HK-2 (cell line): ENCODE results near the gene TENM4.

Experiments
- DNase-seq: peaks from one replicate; pipeline ENCODE4 v3.0.0-alpha.2; 2018; ENCODE audit not compliant: unreplicated experiment

Gene TENM4

DNA sequence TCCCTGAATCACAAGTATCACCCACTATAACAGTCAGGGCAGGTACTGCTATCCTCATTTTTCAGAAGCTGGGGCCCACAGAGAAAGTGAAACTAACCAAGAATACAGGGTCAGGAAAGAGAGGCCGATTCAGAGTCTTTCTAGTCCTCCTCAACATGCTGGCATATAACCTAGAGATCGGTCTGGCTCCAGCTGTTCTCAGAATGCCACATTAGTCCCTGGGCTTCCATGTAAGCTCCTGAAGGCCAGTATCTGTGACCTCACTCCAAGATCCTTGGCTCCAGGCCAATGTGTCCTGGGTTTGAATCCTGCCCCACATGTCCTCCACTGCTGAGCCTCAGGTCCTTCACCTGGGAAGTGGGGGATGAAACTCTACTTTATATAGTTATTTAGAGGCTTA lies 50.4 kb downstream of the TENM4 start:
- DNase-seq: no peak

DNA sequence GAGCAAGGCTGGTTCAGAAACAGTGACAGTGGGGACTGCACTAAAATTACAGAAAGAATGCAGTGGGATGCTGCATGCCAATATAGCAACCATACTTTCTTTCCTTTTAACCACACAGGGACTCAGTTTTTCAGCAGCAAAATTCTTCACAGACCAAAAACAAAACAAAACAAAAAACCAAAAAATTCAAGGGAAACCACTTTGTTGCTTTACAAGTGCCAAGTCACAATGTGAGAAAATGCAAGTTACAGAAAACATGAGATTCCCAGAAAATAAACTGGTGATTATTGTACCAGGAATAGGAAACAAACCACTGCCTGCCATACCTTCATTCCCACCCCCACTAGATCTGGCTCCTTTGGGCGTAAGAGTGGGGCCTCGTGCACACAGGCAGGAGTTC lies 52.6 kb downstream of the TENM4 start:
- no peak for DNase-seq

DNA sequence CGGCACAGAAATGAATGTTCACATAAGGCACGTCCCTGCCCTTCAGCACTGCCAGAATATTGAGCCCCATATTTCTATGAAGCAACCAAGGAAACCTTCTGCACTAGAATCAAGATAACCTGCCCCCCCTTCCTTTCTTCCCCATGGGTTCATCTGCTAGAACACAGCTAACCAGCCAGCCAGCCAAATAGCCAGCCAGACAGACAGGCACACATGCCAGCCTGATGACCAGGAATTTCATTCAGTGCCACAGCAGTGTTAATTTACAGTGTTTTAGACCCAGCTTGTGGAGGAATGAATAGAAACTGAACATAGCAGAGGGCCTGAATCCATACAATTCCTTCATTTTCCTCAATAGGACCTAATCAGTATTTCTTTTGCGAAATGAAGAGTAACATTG lies 57.0 kb downstream of the TENM4 start:
- DNase-seq: no peak

DNA sequence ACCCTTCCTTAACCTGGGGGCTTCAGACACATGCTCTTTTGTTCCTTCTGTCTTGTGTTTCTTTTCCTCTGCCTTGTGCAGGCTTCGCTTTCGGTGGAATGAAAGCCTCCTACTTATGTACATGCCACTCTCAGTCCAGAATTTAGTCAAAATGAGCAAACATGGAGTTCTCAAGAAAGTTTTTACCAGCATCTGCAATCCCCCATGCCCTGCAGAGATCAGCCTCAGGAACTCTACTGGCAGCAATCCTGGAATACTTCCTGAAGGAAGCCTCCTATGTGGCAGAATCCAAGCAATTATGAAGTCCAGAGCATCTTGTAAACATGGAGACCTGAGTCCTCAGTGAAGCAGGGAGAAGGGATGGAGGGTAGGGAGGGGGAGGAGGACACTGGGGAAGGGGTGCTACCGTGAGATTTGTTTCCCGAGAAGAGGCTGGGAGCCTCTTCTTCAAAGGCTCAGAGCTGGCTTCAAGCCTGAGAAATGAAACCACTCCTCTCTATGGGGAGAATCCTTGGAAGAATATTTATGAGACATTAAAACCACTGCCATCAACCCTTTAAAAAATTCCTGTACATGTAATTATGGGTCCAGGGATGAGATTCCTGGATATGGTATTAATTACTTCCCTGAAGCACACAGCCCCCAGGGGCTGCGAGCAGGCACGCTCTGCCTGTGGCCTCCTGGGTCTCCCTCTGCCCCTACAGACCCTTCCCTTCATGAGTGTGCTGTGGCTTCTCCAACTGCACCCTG lies 58.4 kb downstream of the TENM4 start:
- DNase-seq: no peak

DNA sequence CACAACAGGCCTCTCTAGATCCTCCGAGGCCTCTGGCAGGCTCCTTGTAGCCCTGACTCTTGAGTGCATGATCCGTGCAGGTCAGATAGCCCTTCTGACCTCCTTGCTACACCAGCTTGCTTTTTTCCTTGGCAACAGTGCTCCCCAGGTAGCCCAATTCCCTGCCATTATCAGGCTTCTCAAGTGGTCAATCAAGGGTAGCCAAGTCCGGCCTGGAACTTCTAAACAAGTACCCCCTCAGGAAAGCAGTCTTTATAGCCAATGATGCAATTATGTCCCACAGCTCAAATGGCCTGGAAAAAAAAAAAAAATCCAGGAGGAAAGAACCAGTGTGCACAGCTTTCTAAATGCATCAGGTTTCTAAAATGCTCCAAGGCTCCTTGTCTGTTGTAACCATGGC lies 59.8 kb downstream of the TENM4 start:
- no peak for DNase-seq

DNA sequence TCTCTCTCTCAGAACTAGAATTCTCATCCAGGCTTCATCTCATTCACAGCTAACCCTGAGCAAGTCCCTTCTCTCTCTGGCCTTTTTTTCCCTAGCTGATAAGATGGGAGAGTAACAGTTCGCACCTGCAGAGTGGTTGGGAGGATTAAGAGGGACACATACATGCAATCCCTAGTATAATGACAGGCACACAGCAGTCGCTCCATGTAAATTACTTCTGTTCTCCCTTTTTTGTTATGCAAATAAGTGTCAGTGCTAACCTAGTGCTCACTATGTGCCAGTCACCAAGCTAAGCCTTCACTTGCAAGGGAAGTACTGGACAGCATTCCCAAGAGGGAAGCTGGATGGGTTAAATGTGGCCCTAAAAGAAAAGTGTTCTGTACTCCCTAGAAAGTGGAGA lies 63.4 kb downstream of the TENM4 start:
- no peak for DNase-seq

DNA sequence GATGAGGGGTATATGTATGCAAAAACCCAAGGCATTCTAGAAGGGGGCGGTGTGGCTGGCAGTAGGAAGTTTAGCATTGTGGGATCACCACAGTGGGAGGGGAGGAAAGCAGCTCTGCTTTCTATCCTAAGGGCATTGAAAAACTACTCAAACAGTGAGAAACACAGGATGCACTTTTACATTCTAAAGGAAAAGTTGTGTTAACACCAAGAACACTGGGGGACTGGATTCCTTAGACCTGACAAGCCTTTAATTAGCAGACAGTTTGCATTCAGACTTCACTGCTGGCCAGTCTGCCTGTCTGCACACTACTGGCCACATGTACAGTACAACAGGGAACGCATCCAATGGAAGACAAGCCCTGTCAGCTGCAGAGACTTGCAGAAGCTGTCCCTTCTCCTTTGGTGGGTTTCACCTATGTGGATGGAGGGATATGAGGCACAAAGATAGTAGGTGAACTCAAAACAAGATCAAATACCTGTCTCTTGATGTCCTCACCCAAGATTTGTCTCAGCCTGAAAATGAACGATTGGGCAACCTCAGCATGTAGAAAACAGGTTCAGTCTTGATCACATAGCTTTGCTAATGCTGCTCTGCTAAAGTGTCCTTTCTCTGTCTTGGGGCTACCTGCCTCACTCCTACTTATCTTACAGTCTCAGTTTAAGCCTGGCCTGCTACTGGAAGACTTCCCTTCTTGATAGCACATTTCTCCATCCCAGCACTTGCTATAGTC lies 64.8 kb downstream of the TENM4 start:
- no peak for DNase-seq

DNA sequence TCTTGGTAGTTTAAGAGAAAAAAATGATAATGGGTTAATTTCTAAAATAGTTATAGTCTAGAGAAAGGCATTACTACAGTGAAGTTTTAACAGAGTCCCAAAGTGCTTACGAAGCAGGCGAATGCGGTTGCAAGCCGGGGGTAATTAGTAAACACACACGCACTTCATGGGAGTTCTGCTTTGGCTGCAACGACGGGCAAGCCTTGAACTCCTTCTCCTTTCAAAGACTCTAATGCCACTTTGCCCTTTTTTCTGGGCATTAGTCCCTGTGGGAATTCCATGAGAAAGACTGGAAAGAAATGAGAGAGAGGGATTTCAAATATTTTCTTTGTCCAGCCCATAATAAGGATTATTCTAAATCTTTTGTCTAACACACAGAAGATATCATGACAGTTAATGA lies 66.1 kb downstream of the TENM4 start:
- no peak for DNase-seq

DNA sequence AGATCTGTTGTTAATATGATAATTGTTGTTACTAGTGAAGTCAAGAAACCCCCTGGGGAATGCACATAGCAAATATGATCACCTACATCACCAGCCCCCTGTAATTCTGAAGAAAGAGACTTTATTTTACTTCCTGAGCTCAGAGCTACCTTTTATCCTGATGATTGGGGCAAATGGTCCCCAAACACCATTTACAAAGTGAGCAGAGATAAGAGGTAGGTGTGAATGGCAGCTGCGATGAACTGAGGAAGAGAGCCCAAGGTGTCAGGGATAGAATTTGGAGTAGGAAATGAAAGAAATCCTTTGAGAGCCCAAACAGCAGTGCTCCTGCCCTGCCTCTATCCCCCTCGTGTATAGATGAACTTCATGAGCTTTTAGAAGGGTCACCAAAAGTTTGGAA lies 69.1 kb downstream of the TENM4 start:
- no peak for DNase-seq

DNA sequence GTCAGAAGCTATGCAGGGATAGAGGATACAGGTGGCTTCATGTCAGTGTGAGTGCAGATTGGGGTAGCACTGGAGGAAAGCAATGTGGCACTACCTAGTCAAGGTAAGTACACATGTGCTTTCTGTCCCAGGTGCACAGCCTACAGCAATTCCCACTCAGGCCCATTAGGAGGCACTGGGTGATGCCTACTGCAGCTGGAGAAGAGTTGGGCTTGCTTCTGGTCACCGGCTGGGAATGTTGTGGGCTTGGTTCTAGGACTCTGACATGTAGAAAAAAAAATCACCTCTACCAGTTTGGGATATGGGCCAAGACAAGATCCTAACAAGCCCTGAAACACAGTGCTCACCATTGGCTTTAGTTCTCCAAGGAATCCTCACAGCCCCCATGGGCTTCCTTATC lies 69.7 kb downstream of the TENM4 start:
- no peak for DNase-seq

DNA sequence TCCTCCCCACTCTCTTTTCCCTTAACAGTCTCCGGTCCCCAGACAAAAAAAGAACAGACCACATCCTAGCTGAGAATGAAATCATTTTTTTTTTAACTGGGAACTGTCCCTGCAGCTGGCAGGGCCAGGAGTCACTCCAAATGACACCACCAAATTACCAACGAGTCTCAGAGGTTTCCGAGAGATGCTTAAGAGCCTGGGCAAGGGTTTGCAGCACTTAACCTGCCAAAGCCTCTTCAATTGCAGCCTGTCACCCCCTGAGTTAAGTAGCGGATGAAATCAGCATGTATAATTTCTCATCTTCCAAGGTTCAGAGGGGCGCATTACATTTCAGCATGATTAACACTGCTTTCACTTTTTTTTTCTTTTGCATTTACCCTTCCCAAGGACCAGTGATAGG lies 71.8 kb downstream of the TENM4 start:
- DNase-seq: no peak

DNA sequence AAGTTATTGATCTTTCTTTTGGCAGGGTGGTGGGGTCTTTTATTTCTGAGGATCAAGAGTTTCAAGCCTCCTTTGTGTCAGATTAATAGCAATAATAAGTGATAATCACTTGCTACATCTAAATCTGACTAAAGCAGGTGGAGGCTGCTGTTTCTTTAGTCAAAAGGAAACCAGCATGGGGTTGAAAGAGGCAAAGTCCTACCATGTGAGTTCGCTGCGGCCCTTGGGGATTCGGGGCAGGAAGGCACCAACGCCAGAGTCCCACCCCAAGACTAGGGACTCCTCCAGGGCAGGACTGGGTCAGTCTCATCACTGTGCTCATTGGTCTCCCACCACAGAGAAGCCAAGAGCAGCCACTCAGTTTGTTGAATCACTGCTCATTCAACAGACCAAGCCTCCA lies 73.0 kb downstream of the TENM4 start:
- no peak for DNase-seq

DNA sequence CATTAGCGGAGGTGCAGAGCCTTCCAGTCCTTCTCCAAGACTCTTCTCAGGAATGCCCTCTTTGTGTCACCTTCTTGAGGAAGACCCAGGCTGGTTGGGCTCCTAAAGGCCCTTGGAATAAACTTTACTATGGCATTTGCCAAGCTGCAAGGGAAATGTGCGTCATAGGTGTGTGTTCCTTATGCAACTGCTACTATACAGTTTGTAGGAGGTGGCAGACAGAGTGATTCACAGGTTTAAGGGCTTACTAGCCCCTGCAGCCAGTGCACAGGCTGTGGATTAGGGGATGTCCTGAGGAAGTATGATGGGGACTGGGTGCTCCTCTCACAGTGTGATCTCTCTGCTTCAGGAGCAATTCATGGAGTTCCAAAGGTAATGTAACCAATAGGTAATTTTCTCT lies 74.6 kb downstream of the TENM4 start:
- DNase-seq: no peak

DNA sequence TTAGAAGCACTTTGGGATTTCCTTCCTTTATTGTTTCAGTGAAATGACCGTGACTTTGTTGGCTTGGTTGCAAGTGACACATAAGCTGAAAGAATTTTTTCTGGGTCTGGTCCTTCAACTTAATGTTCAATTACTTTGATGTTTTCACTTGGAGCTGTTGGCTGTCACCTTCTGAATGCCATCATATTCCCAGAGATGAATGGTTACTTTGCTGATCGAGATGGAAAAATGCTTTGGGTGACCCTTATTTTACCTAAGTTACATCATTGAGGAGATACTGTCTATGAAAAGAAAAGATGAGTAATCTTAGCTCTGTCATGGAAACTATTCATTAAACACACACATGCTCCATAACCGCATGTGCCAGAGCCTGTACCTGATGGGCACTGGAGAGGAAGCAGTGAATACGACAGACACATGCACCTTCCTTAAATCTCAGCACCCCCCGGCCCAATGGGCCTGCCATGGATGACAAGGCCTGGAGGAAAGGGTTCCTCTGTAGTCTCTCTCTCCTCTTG lies 76.9 kb downstream of the TENM4 start:
- DNase-seq: no peak

DNA sequence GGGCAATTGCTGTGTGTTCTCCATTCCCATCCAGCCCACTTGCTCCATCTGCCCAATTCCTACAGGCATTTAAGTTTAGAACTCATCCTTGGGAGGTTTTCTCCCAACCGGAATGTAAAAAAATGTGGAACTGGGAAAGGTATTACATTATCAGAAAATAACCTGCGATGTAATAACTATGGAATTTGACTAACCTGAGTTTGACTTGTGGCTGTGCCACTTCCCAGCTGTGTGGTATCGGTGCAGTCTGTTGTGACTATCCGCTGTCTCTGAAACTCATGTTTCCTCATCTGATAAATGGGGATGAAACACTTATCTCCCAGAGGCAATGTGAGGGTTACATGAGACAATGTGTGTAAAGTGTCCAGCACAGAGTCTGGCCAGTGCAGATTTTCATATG lies 77.6 kb downstream of the TENM4 start:
- DNase-seq: no peak

DNA sequence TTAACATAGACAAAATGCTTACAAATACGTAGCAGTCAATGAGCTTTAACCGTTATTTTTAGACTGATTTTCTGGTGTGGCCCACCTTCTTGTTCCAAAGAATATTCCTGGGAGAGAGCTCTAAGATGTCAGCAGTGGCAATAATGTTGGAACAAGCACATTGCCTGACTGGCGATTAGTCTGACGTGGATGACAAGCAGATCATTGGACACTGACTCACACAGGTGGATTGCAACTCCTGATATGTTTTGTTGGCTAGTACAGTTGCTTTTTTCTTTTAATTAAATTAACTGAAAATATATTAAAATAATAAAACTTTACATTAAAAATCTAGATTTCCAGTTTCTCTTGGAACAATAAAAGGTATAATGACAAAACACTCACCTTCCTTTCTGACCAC lies 78.0 kb downstream of the TENM4 start:
- DNase-seq: no peak

DNA sequence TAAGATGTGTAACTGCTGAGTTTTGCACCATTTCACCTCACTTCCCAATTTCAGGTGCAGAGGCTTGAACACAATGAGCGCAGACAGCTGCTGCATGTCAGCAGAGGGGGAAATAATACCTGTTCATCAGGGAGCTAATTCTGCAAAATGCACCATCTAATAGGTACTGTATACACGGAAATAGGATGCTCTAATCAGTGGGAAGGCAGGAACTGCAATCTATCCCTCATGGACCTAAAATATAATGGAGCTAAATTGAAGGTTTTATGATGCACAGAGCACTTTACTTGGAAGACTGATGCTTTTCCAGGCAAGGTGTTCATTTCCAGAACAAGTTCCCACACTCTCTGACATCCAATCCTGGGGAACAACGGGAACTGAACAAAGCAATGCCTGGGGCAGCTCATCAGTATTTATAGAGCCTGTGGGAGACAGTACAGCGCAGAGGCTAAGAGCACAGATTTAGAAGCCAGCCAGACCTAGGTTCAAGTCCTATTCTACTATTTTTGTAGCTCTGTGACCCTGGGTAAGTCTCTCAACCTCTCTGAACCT lies 78.5 kb downstream of the TENM4 start:
- DNase-seq: no peak

DNA sequence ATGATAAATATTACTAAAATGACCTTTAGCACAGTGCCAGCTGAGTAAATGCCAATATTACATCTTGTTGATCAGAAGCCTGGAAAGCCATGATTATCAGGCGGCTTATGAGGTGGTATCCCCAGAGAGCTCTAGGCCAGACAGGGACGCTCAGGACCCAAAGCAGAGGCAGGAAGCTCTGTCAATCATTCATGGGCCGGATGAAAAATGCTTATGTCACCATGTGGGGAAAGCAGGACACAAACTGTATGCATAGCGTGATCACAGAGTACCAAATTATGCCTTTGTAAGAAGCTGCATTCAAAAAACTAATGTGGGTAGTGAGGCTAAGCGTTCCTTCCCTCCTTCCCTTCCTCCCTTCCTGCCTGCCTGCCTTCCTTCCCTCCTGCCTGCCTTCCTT lies 82.6 kb downstream of the TENM4 start:
- no peak for DNase-seq

DNA sequence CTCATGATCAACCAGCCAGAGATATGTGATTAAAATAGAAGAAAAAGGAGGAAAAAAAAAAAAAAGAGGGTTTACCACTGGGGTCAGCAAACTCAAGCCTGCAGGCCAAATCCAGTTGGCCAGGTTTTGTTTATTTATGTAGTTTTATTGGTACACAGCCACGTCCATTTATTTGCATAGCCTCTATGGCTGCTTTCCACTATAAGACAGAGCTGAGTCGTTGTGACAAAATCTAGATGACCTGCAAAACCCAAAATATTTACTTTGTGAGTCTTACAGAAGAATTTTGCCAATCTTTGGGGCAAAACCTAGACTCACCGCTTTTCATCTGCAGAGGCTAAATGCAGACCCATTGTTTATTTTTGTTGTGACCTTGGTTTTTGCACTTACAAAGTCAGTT lies 87.1 kb downstream of the TENM4 start:
- no peak for DNase-seq

DNA sequence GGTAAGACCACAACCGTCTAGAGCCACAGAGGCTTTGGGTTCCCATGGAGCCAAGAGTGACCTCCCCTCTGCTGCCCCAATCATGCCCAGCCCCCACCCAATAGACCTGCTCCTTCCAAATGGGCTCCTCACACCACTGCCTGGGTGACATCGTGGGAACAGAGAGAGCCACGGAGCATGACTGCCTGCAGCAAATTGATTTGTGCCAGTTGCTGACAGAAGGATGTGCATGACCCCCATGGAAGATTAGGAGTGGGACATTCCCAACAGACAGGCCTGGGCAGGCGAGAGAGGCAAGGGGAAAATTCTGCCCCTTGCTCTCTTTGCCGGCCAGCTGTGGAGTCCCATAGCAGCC lies 88.5 kb downstream of the TENM4 start:
- DNase-seq: no peak

DNA sequence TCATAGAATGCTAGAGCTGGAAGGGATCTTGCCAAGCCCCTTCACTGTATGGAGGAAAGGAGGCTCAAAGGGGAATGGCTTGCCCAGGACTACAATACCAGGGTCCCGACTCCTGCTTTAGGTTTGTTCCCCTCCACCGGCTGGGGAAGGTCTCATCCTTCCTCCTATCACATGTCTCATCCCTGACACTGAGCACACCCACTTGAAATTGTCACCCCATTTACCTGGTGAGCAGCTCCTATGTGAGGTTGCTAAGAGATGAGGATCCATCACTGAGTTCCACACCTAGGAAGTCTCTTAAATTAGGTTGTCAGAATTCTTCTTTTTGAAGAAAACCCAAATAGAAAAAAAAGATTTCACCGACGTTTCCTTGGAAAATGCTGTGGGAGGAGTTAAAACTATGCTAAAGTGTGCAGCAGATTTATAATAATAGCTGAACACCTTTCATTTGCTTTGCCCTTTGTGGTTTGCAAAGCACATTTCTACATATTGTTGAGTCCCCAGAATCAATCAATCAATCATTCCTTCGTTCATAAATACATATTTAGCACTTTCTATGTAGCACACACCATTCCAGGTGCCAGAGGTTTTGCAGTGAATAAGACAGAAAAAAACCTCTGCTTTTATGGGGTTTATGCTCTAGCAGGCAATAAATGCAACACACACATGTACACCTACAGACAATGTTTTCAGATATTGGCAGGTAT lies 91.7 kb downstream of the TENM4 start:
- DNase-seq: no peak

DNA sequence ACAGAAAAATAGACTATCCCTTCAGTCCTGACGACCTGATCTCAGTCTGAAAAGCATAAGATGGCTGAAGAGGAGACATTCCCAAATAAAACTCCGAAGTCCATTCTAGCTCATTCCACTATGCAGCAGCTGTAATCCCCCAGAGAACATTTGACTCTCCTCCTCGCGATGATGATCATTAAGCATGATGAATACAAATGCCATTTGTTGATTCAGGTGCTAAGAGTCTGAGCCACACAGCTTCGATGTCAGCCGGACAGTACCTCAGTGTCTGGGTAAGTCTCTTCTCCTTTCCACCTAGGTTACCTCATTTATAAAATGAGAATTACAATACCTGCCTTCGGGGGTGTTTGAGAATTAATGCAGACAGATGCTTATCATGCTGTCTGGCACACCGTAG lies 94.8 kb downstream of the TENM4 start:
- DNase-seq: no peak
